ENCODE data around the gene RNF182. TPM values are rescaled to one million over a fixed set of nuclear protein-coding genes. Genes with fewer than 3 reads are reported as not detected.

The RNF182 gene
- total and polyA plus RNA-seq, 9 of the 15 experiments (the other 6 are each of a cell fraction or from before 2014, with no cell fraction given), result 12.8 to 22.8 (median 17.5) TPM

GRCh38 chr6:13952101-13952500 is 27.3 kb downstream of the RNF182 start (continued):
- TF ChIP-seq MGA (IDR thresholded peaks at IDR 0.05), result no peak
- TF ChIP-seq RHOXF2B (CRISPR knock-in tag; conservative IDR thresholded peaks at IDR 0.05), result no peak
- no peak for TF ChIP-seq HDGF (IDR thresholded peaks at IDR 0.05)
- TF ChIP-seq SAFB (IDR thresholded peaks at IDR 0.05; ENCODE audit: borderline replicate concordance, low read depth, low read length), result no peak
